Activated CD8-positive, alpha-beta memory T cell treated with anti-CD3 and anti-CD28 coated beads, Interleukin-2, amount 50 U/mL, for 4 hours (primary cell): ENCODE measurements around the gene COX4I2.

Experiments used
- DNase-seq: peaks from one replicate; pipeline ENCODE4 v3.0.0-alpha.2; 2020

Gene COX4I2

DNA sequence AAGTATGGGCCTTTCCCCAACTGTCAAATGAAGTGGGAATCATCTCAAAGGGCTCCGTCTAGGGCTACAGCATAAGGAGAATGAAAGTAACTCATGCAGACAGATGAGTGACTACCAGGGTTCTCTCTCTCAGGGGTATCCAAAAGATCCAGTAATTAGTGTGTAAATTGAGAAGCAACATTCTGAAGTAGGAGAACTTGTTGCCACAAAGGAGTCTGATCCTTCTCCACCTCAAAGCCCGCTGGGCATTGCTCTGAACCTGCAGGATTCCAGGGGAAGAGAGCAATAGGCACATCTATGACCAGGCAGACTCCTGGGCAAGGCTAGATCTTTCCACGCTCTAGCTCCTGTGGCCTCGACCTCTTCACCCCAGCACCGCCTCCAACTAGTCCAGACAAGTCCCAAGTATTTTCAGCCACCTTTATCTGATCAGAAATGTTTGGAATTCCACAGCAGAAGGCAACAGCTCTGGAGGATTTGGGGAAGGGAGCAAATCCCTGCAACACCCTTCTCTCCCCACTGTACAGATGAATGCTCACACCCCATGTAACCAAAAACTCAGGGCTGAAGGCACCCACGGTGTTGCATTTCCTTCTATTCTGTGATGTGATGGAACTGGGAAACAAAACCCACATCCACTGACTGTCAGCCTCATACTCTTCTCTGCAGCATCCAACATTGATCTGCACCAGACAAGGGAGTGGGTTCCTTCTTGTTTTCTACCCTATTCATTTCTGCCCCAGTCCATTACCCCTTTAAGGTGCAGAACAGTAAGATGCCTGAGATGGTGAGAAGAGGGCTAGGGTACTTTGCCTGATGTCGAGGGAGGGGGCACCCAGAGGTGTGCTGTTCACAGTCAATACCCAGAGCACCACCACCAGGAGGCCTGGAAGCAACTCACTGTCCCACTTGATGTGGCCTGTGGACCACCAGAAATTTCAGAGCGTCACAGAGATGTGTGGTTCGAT, 41.0 kb downstream of the COX4I2 start:
- no peak for DNase-seq

GRCh38 chr20:31679357-31680285, 41.9 kb downstream of the COX4I2 start:
- DNase-seq: no peak

GRCh38 chr20:31680286-31681127, 42.8 kb downstream of the COX4I2 start:
- DNase-seq: no peak

DNA sequence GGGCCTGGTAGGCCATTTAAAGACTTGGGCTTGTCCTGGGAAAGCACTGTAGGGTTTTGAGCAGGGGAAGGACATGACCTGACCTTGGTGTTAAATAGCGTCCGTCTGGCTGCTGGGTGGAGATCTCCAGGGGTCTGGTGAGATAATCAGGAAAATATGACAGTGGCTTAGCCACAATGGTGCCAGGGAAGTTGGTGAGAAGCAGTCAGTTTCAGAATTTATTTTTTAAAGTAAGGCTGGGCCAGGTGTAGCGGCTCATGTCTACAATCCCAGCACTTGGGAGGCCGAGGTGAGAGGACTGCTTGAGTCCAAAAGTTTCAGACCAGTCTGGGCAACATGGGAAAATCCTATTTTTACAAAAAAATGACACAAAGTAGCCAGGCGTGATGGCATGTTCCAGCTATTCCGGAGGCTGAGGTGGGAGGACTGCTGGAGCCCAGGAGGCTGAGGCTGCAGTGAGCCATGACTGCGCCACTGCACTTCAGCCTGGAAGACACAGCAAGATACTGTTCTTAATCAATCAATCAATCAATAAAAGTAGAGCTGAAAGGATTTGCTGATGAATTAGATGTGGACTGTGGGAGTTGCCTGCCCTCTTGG, 43.5 kb downstream of the COX4I2 start:
- DNase-seq: no peak

DNA sequence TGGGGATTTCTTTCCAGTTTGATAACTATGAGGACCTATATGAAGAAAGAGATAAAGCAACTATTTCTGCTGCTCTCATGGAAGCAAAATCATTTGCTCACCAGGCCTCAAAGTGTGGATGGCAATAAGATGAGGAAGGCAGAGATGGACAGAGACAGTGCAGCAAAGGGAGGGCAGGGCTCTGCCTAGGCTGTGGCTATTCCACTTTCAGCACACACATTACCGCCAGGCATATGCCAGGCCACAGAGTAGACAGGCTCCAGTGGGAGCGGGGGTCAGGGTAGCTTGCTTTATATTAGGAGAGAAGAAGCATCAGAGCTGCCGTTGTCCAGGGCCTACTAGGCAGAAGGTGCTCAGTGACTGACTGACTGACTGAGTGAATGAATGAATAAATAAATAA, 44.1 kb downstream of the COX4I2 start:
- DNase-seq: no peak

DNA sequence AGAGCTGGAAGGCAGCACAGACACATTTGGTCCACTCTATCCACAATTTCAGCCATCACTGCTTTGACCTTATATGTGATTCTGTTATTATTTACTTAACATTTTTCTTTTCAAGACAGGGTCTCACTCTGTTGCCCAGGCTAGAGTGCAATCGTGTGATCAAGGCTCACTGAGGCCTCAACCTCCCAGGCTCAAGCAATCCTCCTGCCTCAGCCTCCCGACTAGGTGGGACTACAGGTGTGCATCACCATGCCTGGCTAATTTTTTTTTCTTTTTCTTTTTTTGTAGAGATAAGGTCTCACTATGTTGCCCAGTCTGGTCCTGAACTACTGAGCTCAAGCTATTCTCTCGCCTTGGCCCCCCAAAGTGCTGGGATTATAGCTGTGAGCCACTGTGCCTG, 44.6 kb downstream of the COX4I2 start:
- no peak for DNase-seq

DNA sequence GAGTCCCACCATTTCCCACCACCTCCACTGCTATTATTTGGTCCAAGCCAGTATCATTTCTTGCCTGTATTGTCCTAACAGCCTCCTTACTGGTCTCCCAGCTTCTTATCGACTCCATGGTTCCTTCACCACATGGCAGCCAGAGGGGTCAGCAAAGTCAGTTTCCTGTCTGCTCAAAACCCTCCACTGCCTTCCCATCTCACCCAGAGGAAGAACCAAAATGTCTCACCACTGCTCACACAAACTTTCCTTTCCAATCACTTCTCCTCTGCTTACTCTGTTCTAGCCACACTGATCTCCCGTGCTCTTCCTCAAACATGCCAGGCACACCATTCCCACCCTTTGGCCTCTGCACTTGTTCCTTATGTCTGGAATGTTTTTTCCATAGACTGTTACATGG, 45.2 kb downstream of the COX4I2 start:
- DNase-seq: no peak

GRCh38 chr20:31684153-31685015, 46.7 kb downstream of the COX4I2 start:
- no peak for DNase-seq

DNA sequence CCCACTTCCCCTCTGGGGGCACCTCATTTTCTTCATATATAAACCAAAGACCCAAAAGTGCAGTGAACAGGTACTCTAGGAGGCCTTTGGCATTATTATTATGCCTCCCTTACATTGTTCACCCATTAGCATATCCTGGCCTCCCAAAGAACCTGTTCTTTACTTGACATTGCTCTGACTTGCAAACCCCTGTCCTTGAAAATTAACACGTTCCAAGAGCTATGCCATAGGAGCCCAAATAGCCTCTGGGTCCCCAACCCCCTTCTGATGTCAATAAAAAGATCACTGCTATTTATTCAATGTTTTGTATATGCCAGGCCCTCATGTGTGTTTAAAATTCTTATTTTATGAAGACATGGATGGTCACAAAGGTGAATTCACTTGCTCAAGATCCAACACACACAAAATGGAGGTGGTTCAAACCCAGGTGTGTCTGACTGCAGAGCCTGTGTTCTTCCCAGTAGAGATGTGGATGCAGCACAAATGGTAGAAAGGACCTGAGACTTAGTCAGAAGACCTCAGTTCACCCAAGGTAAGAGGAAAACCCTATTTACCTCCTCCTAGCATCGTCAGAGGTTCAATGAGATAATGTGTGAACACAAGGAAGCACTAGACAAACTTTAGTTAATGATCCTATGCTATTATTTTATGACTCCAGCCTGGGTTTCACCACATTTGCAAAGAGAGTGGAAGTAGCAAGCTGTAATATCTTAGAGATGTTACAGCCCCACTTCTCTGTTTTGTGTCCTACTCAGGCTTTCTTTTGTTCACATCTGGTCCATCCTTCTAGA, 48.3 kb downstream of the COX4I2 start:
- DNase-seq: no peak

GRCh38 chr20:31687777-31688176, 50.1 kb downstream of the COX4I2 start:
- no peak for DNase-seq

GRCh38 chr20:31689141-31689540, 51.4 kb downstream of the COX4I2 start:
- DNase-seq: no peak

- no peak for DNase-seq
Observed at GRCh38 chr20:31690124-31690666, 52.5 kb downstream of the COX4I2 start.

GRCh38 chr20:31691646-31692275, 54.0 kb downstream of the COX4I2 start:
- DNase-seq: no peak

DNA sequence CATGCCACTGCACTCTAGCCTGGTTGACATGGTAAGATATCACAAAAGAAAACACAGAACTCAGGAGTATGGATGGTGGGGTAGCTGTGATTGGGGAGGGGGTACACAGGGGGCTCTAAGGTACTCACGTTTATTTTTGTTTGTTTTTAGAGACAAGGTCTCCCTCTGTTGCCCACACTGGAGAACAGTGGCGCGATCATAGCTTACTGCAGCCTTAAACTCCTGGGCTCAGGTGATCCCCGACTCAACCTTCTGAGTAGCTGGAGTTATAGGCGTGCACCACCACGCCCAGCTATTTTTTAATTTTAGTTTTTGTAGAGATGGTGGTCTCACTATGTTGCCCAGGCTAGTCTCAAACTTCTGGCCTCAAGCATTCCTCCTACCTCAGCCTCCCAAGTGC, 55.7 kb downstream of the COX4I2 start:
- DNase-seq: no peak

GRCh38 chr20:31693987-31694661, 56.4 kb downstream of the COX4I2 start:
- no peak for DNase-seq
